ENCODE results near the gene TRIM15.
"Not testable (repeated sequence)": the region's sequence is repeated elsewhere in the genome, so short reads cannot be mapped to it uniquely, and the experiment has no call there.

The TRIM15 gene

GRCh38 chr6:30195951-30196350, 32.6 kb downstream of the TRIM15 start:
- in situ Hi-C loops (cut with HindIII; ENCODE audit: low sequenced_read_pairs), result no loop called here

DNA sequence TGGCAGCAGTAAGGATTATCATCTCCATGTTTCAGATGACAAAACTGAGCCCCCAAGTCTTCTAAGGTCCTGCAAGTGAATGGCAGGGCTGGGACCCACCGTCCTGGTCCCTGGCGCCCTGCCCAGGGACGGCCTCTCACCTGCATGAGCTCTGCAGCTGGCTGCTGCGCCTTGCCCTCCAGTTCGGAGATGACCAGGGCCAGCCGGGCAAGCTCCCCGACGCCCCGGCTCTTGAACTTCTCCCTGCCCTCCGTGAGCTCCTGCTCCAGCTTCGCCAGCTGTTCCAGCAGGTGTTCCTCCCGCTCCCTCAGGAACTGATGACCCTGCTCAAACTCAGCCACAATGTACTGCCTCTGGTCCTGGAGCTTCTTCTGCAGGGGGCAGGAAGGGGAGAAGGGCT, 33.0 kb downstream of the TRIM15 start:
- in situ Hi-C loops (cut with HindIII; ENCODE audit: low sequenced_read_pairs), result no loop called here

GRCh38 chr6:30198166-30199084, 35.1 kb downstream of the TRIM15 start:
- in situ Hi-C loops (cut with HindIII; ENCODE audit: low sequenced_read_pairs), result no loop called here

DNA sequence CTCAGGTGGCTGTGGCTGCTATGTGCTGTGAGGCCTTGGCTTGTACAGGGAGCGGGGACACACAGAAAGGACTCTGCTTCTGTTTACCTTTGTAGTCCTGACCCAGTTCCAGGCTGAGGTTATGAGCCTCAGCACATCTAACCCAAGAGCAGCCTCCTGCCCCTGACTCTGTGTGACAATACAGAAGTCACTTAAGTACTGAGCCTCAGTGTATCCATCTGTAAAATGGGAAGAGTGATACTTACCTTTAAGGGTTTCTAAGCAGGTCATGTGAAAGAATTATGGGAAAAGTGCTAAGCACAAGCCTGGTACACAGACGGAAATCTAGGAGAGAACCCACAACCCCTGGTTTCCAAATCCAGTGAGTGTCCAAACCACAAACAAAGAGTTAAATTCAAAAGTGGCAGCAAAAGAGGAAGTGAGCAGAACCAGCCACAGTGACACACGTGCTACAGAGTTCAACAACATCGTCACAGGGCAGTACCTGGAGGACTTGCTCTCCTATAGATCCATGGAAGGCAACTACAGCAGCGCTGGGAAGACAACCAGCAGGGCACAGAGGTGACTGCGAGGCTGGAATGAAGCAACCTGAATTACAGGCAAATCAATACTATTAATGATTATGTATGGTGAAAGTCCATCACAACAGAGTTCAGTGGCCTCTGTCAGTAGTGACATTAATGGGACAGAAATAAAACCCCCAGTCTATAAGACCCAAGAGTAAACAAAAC, 37.4 kb downstream of the TRIM15 start:
- in situ Hi-C loops (cut with HindIII; ENCODE audit: low sequenced_read_pairs), result no loop called here

- in situ Hi-C loops (cut with HindIII; ENCODE audit: low sequenced_read_pairs), result no loop called here
Observed at GRCh38 chr6:30202366-30202765, 39.0 kb downstream of the TRIM15 start.

DNA sequence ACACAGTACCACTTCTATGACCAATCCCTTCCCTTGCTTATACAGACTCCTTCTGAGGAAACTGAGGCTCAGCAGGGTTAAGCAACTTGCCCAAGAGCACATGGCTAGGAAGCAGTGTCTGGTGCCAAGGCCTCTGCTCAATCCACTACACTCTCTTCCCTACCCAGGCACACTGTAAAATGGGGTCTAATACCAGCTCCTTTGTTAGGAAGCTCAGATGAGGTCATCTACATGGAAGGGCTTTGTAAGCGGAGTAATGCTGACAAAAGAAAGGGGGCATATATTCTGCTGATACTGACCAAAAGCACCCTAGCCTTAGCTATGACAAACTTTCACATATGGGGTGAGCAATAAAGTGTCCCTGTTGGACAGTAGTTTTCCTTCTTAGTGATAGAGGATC, 40.8 kb downstream of the TRIM15 start:
- in situ Hi-C loops (cut with HindIII; ENCODE audit: low sequenced_read_pairs), result no loop called here

- in situ Hi-C loops (cut with HindIII; ENCODE audit: low sequenced_read_pairs), result no loop called here
Observed at GRCh38 chr6:30206152-30206551, 42.8 kb downstream of the TRIM15 start.

DNA sequence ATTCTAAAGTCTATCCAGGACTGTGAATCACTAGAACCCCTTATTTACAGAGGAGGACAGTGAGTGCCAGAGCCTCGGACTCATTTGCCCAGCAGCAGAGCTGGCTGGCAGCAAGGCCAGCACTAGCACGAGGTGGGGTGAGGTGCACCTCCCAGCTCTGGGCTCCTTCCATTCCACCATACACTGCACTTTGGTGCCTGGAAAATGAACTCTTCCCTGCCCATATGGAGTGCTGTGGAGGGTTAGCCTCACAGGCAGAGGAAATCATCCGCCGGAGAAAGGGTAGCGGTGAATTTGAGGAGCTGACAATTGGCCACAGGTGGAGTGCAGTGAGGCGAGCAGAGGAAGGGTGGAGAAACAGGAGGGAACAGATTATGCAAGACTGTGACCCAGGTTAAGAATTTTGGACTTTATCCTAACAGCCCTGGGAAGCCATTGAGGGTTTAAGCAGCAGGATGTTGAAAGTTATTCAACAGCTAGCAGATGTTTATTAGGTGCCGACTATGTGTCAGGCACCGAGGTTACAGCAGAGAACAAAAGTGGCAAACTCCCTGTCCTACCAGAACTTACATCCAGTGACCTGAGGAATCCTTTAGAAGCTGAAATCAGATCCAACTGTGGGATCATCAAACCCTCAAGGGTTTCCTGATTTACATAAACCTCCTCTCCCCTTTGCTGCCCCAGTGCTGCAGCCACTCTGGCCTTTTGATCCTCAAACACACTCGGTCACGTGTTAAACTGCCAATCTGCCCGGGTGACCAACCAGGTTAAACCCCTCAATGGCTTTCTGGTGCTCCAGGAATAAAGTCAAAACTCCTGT, 43.7 kb downstream of the TRIM15 start:
- in situ Hi-C loops (cut with HindIII; ENCODE audit: low sequenced_read_pairs), result no loop called here

DNA sequence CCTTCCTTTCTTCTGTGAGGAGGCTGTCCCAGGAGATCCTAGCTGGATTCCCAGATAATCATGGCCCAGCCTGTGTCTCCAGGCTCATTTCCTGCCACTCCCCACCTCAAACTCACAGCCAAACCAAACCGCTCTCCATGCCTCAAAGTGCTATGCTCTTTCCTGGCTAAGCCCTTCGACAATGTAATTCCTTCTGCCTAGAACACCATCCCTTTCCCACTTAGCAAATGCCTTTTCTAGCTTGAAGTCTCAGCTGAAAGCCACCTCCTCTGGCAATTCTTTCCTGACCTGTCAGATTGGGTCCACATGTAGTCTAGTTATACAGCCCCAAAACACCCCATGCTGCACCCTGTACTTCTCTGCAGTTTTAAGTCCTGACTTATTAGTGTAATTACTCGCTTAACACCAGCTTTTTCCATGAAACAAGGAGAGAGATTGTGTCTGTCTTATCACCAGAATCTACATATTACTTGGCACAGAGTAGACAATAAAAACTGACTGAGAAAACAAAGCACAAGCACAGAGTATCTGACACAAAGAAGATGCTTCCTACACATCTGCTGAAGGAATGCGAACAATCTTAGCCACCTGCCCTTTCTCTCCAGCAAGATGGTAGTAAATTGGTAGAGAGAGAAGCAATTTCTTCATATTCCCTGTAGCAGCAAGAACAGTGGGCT, 44.4 kb downstream of the TRIM15 start:
- in situ Hi-C loops (cut with HindIII; ENCODE audit: low sequenced_read_pairs), result no loop called here

- in situ Hi-C loops (cut with HindIII; ENCODE audit: low sequenced_read_pairs), result no loop called here
Observed at GRCh38 chr6:30211306-30211705, 48.0 kb downstream of the TRIM15 start.

- in situ Hi-C loops (cut with HindIII; ENCODE audit: low sequenced_read_pairs), result no loop called here
Observed at GRCh38 chr6:30211899-30212298, 48.6 kb downstream of the TRIM15 start.

GRCh38 chr6:30212865-30213666, 49.7 kb downstream of the TRIM15 start, which contains the start of gene TRIM26:
TRIM26 (minus strand) TSS chr6:30213406; CDS start chr6:30199103, 14,303 bp downstream.
- in situ Hi-C loops (cut with HindIII; ENCODE audit: low sequenced_read_pairs), result no loop called here

DNA sequence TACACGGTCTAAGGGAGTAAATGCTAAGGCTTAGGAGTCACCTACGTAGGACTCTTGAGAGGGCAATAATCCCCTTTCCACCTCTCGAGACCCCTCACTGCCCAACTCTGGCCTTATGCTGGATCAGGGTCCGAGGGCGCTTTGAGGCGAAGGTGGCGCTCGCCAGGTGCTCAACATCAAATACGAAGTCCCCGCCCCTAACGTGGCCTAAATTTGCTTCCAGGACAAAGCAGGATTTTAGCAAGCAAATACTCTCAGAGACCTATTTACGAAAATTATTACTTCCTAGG, 50.3 kb downstream of the TRIM15 start:
- in situ Hi-C loops (cut with HindIII; ENCODE audit: low sequenced_read_pairs), result no loop called here

GRCh38 chr6:30213957-30214656, 50.8 kb downstream of the TRIM15 start:
- in situ Hi-C loops (cut with HindIII; ENCODE audit: low sequenced_read_pairs), result no loop called here

- in situ Hi-C loops (cut with HindIII; ENCODE audit: low sequenced_read_pairs), result no loop called here
Observed at GRCh38 chr6:30214657-30214982, 51.3 kb downstream of the TRIM15 start.

GRCh38 chr6:30216096-30216495, 52.8 kb downstream of the TRIM15 start:
- in situ Hi-C loops (cut with HindIII; ENCODE audit: low sequenced_read_pairs), result no loop called here

DNA sequence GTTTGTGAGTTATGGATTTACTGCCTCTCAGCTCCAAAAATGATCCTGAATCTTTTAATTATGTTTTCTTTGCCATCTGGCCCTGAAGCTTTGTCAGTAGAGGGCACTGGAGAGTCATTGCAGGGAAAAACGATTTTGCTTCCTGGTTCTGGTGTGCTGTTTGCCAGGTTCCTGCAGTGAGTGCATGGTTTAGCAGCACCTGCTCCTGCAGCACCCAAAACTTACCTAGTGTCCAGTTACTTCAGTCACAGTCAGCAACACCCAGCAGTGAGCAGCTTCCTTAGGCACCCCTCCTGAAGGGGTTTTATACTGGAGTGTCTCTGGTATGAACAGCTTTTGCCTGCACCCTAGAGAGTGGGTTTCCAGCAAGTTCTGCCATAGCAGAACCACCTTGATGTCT, 55.9 kb downstream of the TRIM15 start:
- in situ Hi-C loops (cut with HindIII; ENCODE audit: low sequenced_read_pairs), result no loop called here

DNA sequence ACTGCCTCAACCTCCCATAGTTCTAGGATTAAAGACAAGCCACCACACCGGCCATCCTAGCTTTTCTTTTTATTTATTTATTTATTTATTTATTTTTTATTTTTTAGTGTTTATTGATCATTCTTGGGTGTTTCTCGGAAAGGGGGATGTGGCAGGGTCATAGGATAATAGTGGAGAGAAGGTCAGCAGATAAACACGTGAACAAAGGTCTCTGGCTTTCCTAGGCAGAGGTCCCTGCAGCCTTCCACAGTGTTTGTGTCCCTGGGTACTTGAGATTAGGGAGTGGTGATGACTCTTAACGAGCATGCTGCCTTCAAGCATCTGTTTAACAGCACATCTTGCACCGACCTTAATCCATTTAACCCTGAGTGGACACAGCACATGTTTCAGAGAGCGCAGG, 58.0 kb downstream of the TRIM15 start:
- in situ Hi-C loops (cut with HindIII; ENCODE audit: low sequenced_read_pairs), result not testable (repeated sequence)

DNA sequence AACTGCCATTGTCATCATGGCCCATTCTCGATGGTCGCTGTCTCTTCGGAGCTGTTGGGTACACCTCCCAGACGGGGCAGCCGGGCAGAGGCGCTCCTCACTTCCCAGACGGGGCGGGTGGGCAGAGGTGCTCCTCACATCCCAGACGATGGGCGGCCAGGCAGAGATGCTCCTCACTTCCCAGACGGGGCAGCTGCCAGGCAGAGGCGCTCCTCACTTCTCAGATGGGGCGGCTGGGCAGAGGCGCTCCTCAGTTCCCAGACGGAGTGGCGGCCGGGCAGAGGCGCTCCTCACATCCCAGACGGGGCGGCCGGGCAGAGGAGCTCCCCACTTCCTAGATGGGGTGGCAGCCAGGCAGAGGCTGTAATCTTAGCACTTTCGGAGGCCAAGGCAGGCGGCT, 58.6 kb downstream of the TRIM15 start:
- in situ Hi-C loops (cut with HindIII; ENCODE audit: low sequenced_read_pairs), result not testable (repeated sequence)

Data from endothelial cell of hepatic sinusoid (primary cell).